Mesendoderm (in vitro differentiated cells): ENCODE results near the gene BARX2.

Experiments
- DNase-seq: peaks from one replicate; pipeline ENCODE4 v3.0.0; 2013
- H2AK5ac ChIP-seq: 2 replicates; pipeline ENCODE4 v1.6.1; 2013; ENCODE audit warnings: low read length, inconsistent platforms
- H2BK120ac ChIP-seq: 2 replicates; pipeline ENCODE4 v1.6.1; 2013; ENCODE audit warnings: low read depth, mild to moderate bottlenecking, low read length, moderate library complexity, mixed read lengths
- H2BK15ac ChIP-seq: replicated peaks from 2 replicates; pipeline ENCODE4 v1.6.1; 2013; ENCODE audit warnings: low read depth, mild to moderate bottlenecking, moderate library complexity
- H2BK5ac ChIP-seq: 2 replicates; pipeline ENCODE4 v1.6.1; 2013; ENCODE audit warnings: low read length, inconsistent platforms
- H3K18ac ChIP-seq: 2 replicates; pipeline ENCODE4 v1.6.1; 2013; ENCODE audit warnings: mild to moderate bottlenecking, low read length, mixed read lengths
- H3K23ac ChIP-seq: one replicate; pipeline ENCODE4 v1.6.1; 2013; ENCODE audit warnings: low read length
- H3K27ac ChIP-seq: 2 replicates; pipeline ENCODE4 v1.5.1; 2013; ENCODE audit warnings: low read depth, mild to moderate bottlenecking, inconsistent platforms, low read length, moderate library complexity
- H3K27me3 ChIP-seq: 2 replicates; pipeline ENCODE4 v1.6.1; 2013; ENCODE audit warnings: low read length, control low read depth, mild to moderate bottlenecking, inconsistent platforms; ENCODE audit not compliant: insufficient read depth, poor library complexity
- H3K36me3 ChIP-seq: 2 replicates; pipeline ENCODE4 v1.6.1; 2013; ENCODE audit warnings: low read length, inconsistent platforms; ENCODE audit not compliant: control insufficient read depth, insufficient read depth
- H3K4ac ChIP-seq: one replicate; pipeline ENCODE4 v1.6.1; 2013; ENCODE audit warnings: low read depth, mild to moderate bottlenecking, low read length, moderate library complexity
- H3K4me1 ChIP-seq: 2 replicates; pipeline ENCODE4 v1.6.1; 2013; ENCODE audit warnings: low read depth, low read length, inconsistent platforms; ENCODE audit not compliant: control insufficient read depth
- H3K4me2 ChIP-seq: 2 replicates; pipeline ENCODE4 v1.6.1; 2013; ENCODE audit warnings: low read length
- H3K4me3 ChIP-seq: 2 replicates; pipeline ENCODE4 v1.5.1; 2013; ENCODE audit warnings: mild to moderate bottlenecking, low read length
- H3K56ac ChIP-seq: one replicate; pipeline ENCODE4 v1.6.1; 2013; ENCODE audit warnings: low read length
- H3K79me1 ChIP-seq: 2 replicates; pipeline ENCODE4 v1.6.1; 2013; ENCODE audit warnings: low read length, inconsistent platforms
- H3K79me2 ChIP-seq: 2 replicates; pipeline ENCODE4 v1.6.1; 2013; ENCODE audit warnings: mild to moderate bottlenecking, low read length; ENCODE audit not compliant: control insufficient read depth, insufficient read depth
- H3K9ac ChIP-seq: 2 replicates; pipeline ENCODE4 v1.6.1; 2013; ENCODE audit warnings: low read length, inconsistent platforms
- H4K5ac ChIP-seq: one replicate; pipeline ENCODE4 v1.6.1; 2013; ENCODE audit warnings: low read length
- H4K8ac ChIP-seq: one replicate; pipeline ENCODE4 v1.6.1; 2013; ENCODE audit warnings: low read depth, mild to moderate bottlenecking, control low read depth, low read length, moderate library complexity
- WGBS: extraction: QIAGEN DNeasy Blood & Tissue Kit; methylation state at CpG from one replicate; pipeline ENCODE4 v1.1.7; 2013; ENCODE audit warnings: low lambda C conversion rate, missing lambda C conversion rate; ENCODE audit not compliant: insufficient coverage; ENCODE audit errors: extremely low coverage; 5-methylcytosine and 5-hydroxymethylcytosine counted together

Gene BARX2

GRCh38 chr11:129354691-129355090 is 21.0 kb upstream of the BARX2 start:
- Histone ChIP-seq H3K4me2 (no peak overlapping the region), H3K36me3 (no peaks in the 10 kb centered on the region), H3K9ac (no peak overlapping the region), H3K27me3 (no peaks in the 10 kb centered on the region), H3K18ac (no peak overlapping the region), H4K8ac (no peak overlapping the region), H3K79me2 (no peaks in the 10 kb centered on the region), H3K4me1 (no peaks in the 10 kb centered on the region), H4K5ac (no peak overlapping the region), H3K27ac (no peak overlapping the region), H3K4ac (no peak overlapping the region), H3K56ac (no peak overlapping the region), H3K23ac (no peak overlapping the region), H3K79me1 (no peaks in the 10 kb centered on the region), H2BK120ac (no peak overlapping the region), H2BK15ac (no peak overlapping the region), H2AK5ac (no peak overlapping the region), H2BK5ac (no peak overlapping the region), H3K4me3 (no peak overlapping the region)
- DNase-seq, result no peak
- no CpG with 5 or more reads among the region's 4 CpGs for WGBS

- Histone ChIP-seq H3K4me1 (no peaks in the 10 kb centered on the region), H3K79me2 (no peaks in the 10 kb centered on the region), H3K27me3 (no peaks in the 10 kb centered on the region), H2BK5ac (no peak overlapping the region), H3K9ac (no peak overlapping the region), H4K8ac (no peak overlapping the region), H3K36me3 (no peaks in the 10 kb centered on the region), H3K79me1 (no peaks in the 10 kb centered on the region), H3K27ac (no peak overlapping the region), H3K4me3 (no peak overlapping the region), H3K18ac (no peak overlapping the region), H4K5ac (no peak overlapping the region), H3K4me2 (no peak overlapping the region), H3K23ac (no peak overlapping the region), H3K56ac (no peak overlapping the region), H2BK120ac (no peak overlapping the region), H3K4ac (no peak overlapping the region), H2BK15ac (no peak overlapping the region), H2AK5ac (no peak overlapping the region)
- WGBS, result no CpG with 5 or more reads among the region's 2 CpGs
- DNase-seq, result no peak
Measured at GRCh38 chr11:129359748-129360147, 15.9 kb upstream of the BARX2 start.

- no peak overlapping the region for H3K4me3 ChIP-seq
Measured at GRCh38 chr11:129364143-129364654, 11.4 kb upstream of the BARX2 start.

GRCh38 chr11:129365816-129366215 is 9.8 kb upstream of the BARX2 start:
- Histone ChIP-seq H4K8ac (no peak overlapping the region), H2BK5ac (no peak overlapping the region), H2BK120ac (no peak overlapping the region), H3K27ac (no peak overlapping the region), H3K79me1 (no peaks in the 10 kb centered on the region), H2AK5ac (no peak overlapping the region), H3K4me1 (no peaks in the 10 kb centered on the region), H3K18ac (no peak overlapping the region), H3K56ac (no peak overlapping the region), H3K79me2 (no peaks in the 10 kb centered on the region), H3K36me3 (no peaks in the 10 kb centered on the region), H3K27me3 (no peaks in the 10 kb centered on the region), H2BK15ac (no peak overlapping the region), H3K23ac (no peak overlapping the region), H4K5ac (no peak overlapping the region), H3K4me2 (no peak overlapping the region), H3K4me3 (no peak overlapping the region), H3K9ac (no peak overlapping the region), H3K4ac (no peak overlapping the region)
- WGBS, result no CpG with 5 or more reads among the region's 1 CpG
- no peak for DNase-seq

More at GRCh38 chr11:129364143-129364654, 11.4 kb upstream of the BARX2 start:
- Histone ChIP-seq H3K79me2 (no peaks in the 10 kb centered on the region), H3K4me1 (no peaks in the 10 kb centered on the region), H3K18ac (no peak overlapping the region), H2BK15ac (no peak overlapping the region), H3K9ac (no peak overlapping the region), H3K27me3 (no peaks in the 10 kb centered on the region), H4K5ac (no peak overlapping the region), H3K27ac (no peak overlapping the region), H2BK5ac (no peak overlapping the region), H2AK5ac (no peak overlapping the region), H3K79me1 (no peaks in the 10 kb centered on the region), H3K23ac (no peak overlapping the region), H3K4ac (no peak overlapping the region), H3K56ac (no peak overlapping the region), H2BK120ac (no peak overlapping the region), H3K4me2 (no peak overlapping the region), H4K8ac (no peak overlapping the region), H3K36me3 (no peaks in the 10 kb centered on the region)
- peak; percentile 96 for DNase-seq
- WGBS, result no CpG with 5 or more reads among the region's 19 CpGs

GRCh38 chr11:129366737-129367597 is 8.7 kb upstream of the BARX2 start:
- Histone ChIP-seq H2BK120ac (no peak overlapping the region), H3K9ac (no peak overlapping the region), H3K4me3 (no peak overlapping the region), H2AK5ac (no peak overlapping the region), H3K23ac (no peak overlapping the region), H3K4ac (no peak overlapping the region), H3K56ac (no peak overlapping the region), H3K27ac (no peak overlapping the region), H3K18ac (no peak overlapping the region), H3K27me3 (peaks cover 10% of the 10 kb centered on the region), H3K79me2 (no peaks in the 10 kb centered on the region), H3K4me1 (no peaks in the 10 kb centered on the region), H3K79me1 (no peaks in the 10 kb centered on the region), H2BK15ac (no peak overlapping the region), H4K8ac (no peak overlapping the region), H3K4me2 (no peak overlapping the region), H3K36me3 (no peaks in the 10 kb centered on the region), H4K5ac (no peak overlapping the region), H2BK5ac (no peak overlapping the region)
- no CpG with 5 or more reads among the region's 13 CpGs for WGBS
- DNase-seq, result no peak
